K562 (cell line): ENCODE data around the gene SCN8A. TPM values are rescaled to one million over a fixed set of nuclear protein-coding genes. Genes with fewer than 3 reads are reported as not detected.

ENCODE experiments used
- BCL6 ChIP-seq: fragments of 250-450 bp; sonication (Bioruptor Pico); IDR thresholded peaks from 2 replicates; pipeline ENCODE4 v1.4.0; 2020
- CBFA2T3 ChIP-seq: fragments of 450-650 bp; IDR thresholded peaks from 2 replicates; pipeline ENCODE4 v1.6.1; 2017
- CCNT2 ChIP-seq: IDR thresholded peaks from 2 replicates; pipeline ENCODE4 v1.6.1; 2011; ENCODE audit warnings: borderline replicate concordance, low read depth, mild to moderate bottlenecking, moderate library complexity, mixed read lengths, low read length; ENCODE audit not compliant: insufficient read length; ENCODE audit errors: extremely low read depth
- ETS1 ChIP-seq: conservative IDR thresholded peaks from 2 replicates; pipeline ENCODE4 v1.6.1; 2011; ENCODE audit warnings: low read depth, mild to moderate bottlenecking, low read length; ENCODE audit not compliant: control insufficient read depth
- EWSR1 ChIP-seq: fragments of 450-650 bp; IDR thresholded peaks from 2 replicates; pipeline ENCODE4 v1.6.1; 2018; ENCODE audit warnings: borderline replicate concordance, mild to moderate bottlenecking, low read depth, moderate library complexity; ENCODE audit not compliant: partially characterized antibody
- GATAD2B ChIP-seq: fragments of 450-650 bp; IDR thresholded peaks from 2 replicates; pipeline ENCODE4 v1.6.1; 2017; ENCODE audit warnings: mild to moderate bottlenecking, borderline replicate concordance
- HNRNPLL ChIP-seq: fragments of 200-400 bp; formaldehyde crosslinking; IDR thresholded peaks from 2 replicates; pipeline ENCODE4 v1.6.1; 2017; ENCODE audit warnings: low read length, low read depth, mild to moderate bottlenecking; ENCODE audit not compliant: poor library complexity, severe bottlenecking
- KAT8 ChIP-seq: fragments of 450-650 bp; IDR thresholded peaks from 2 replicates; pipeline ENCODE4 v1.6.1; 2016; ENCODE audit warnings: low read depth, mild to moderate bottlenecking
- LEF1 ChIP-seq: fragments of 450-650 bp; IDR thresholded peaks from 2 replicates; pipeline ENCODE4 v1.6.1; 2016; ENCODE audit warnings: mild to moderate bottlenecking
- NCOA6 ChIP-seq: fragments of 450-650 bp; IDR thresholded peaks from 2 replicates; pipeline ENCODE4 v1.6.1; 2017; ENCODE audit warnings: mild to moderate bottlenecking
- RBBP5 ChIP-seq: fragments of 200-600 bp; sonication (generic); IDR thresholded peaks from 2 replicates; pipeline ENCODE4 v1.6.1; 2012; ENCODE audit warnings: borderline replicate concordance, mild to moderate bottlenecking, low read length, control low read depth, inconsistent platforms; ENCODE audit not compliant: insufficient read depth, poor library complexity, severe bottlenecking
- RBM14 ChIP-seq: fragments of 200-400 bp; formaldehyde crosslinking; IDR thresholded peaks from 2 replicates; pipeline ENCODE4 v1.6.1; 2018; ENCODE audit warnings: low read depth, mild to moderate bottlenecking, low read length, moderate library complexity, borderline replicate concordance; ENCODE audit not compliant: insufficient read depth
- ZNF146 ChIP-seq: IDR thresholded peaks from one replicate; pipeline ENCODE4 v1.6.1; 2018; ENCODE audit warnings: missing compliant biosample characterization; ENCODE audit not compliant: unreplicated experiment
- ZNF740 ChIP-seq, 3 experiments: fragments of 200-800 bp in 1 of 3; sonication (Bioruptor generic) in 1 of 3; sonication (generic) in 1 of 3; formaldehyde crosslinking in 1 of 3; IDR thresholded peaks; 2 replicates each; pipeline versions ENCODE4 v1.6.1 to v1.8.0; 2016 to 2022; ENCODE audit warnings: mild to moderate bottlenecking in 2 of 3, missing compliant biosample characterization in 2 of 3, missing genetic modification characterization in 2 of 3, missing genetic modification reagents in 1 of 3
- ZNF79 ChIP-seq: fragments of 250-450 bp; sonication (Bioruptor Pico); IDR thresholded peaks from 2 replicates; pipeline ENCODE4 v1.4.0; 2020; ENCODE audit warnings: low read depth, mild to moderate bottlenecking, moderate library complexity
- polyA plus RNA-seq, 8 experiments: library from polyadenylated mRNA; depleted of rRNA in 4 of 8; stranded (reverse) in 5 of 8; unstranded in 3 of 8; fragments of >200 nt; fragmentation: Nextera tagmentation in 2 of 8; fragmentation: Illumina TruSeq in 1 of 8; extraction: Ambion mirVana in 2 of 8; extraction: Trizol in 1 of 8; gene quantifications; 2 replicates each; pipeline versions ENCODE4 v1.2.1 to v1.2.3, GENCODE V29; 2011 to 2014; ENCODE audit warnings: inconsistent platforms in 1 of 8, missing spikeins in 1 of 8
- total RNA-seq, 7 experiments: library from RNA; depleted of rRNA in 6 of 7; stranded (reverse); fragments of >200 nt in 6 of 7; fragmentation: Illumina TruSeq in 2 of 7; extraction: Trizol in 2 of 7; gene quantifications; 2 replicates each; pipeline versions ENCODE4 v1.2.1 to v1.2.3, GENCODE V29; 2011 to 2021; ENCODE audit warnings: low replicate concordance in 1 of 7
- TF ChIP-seq, protein P1 (sequence below): fragments of 250-450 bp; sonication (Bioruptor Pico); IDR thresholded peaks from 2 replicates; pipeline ENCODE4 v1.8.0; 2022; ENCODE audit warnings: moderate library complexity, mild to moderate bottlenecking, inconsistent platforms
- TF ChIP-seq, protein P2 (sequence below): fragments of 250-450 bp; sonication (Bioruptor Pico); IDR thresholded peaks from 2 replicates; pipeline ENCODE4 v1.4.0; 2020; ENCODE audit warnings: borderline replicate concordance
- TF ChIP-seq, protein P3 (sequence below): fragments of 250-450 bp; sonication (Bioruptor Pico); IDR thresholded peaks from 2 replicates; pipeline ENCODE4 v1.8.0; 2021; ENCODE audit warnings: moderate library complexity, mild to moderate bottlenecking, inconsistent platforms

SCN8A gene
- total and polyA plus RNA-seq, 9 of the 15 experiments (the other 6 are each of a cell fraction or from before 2014, with no cell fraction given): 0.03 to 0.29 (median 0.15) TPM; not detected in 1

GRCh38 chr12:51590347-51591015 is 552 bp upstream of the SCN8A start (continued):
- TF ChIP-seq RBBP5 (no peak), ZNF146 (CRISPR knock-in tag) (no peak), KAT8 (no peak), EWSR1 (no peak), BCL6 (CRISPR knock-in tag) (no peak), NCOA6 (no peak), CBFA2T3 (no peak), HNRNPLL (no peak), ZNF79 (no peak), ZNF740 (CRISPR knock-in tag; IDR thresholded peaks at IDR 0.05) (no peak), ZNF740 (tag; IDR thresholded peaks at IDR 0.05) (no peak), ETS1 (peak; percentile 56; the same call in 1 of the 2 replicates), GATAD2B (peak; percentile 60; the same call in 1 of the 2 replicates), RBM14 (no peak), LEF1 (no peak), CCNT2 (peak; percentile 31)
- TF ChIP-seq, protein P1, sequence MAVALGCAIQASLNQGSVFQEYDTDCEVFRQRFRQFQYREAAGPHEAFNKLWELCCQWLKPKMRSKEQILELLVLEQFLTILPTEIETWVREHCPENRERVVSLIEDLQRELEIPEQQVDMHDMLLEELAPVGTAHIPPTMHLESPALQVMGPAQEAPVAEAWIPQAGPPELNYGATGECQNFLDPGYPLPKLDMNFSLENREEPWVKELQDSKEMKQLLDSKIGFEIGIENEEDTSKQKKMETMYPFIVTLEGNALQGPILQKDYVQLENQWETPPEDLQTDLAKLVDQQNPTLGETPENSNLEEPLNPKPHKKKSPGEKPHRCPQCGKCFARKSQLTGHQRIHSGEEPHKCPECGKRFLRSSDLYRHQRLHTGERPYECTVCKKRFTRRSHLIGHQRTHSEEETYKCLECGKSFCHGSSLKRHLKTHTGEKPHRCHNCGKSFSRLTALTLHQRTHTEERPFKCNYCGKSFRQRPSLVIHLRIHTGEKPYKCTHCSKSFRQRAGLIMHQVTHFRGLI (CRISPR knock-in tag): no peak
- TF ChIP-seq, protein P2, sequence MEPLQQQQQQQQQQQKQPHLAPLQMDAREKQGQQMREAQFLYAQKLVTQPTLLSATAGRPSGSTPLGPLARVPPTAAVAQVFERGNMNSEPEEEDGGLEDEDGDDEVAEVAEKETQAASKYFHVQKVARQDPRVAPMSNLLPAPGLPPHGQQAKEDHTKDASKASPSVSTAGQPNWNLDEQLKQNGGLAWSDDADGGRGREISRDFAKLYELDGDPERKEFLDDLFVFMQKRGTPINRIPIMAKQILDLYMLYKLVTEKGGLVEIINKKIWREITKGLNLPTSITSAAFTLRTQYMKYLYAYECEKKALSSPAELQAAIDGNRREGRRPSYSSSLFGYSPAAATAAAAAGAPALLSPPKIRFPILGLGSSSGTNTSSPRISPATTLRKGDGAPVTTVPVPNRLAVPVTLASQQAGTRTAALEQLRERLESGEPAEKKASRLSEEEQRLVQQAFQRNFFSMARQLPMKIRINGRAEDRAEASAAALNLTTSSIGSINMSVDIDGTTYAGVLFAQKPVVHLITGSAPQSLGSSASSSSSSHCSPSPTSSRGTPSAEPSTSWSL (CRISPR knock-in tag): no peak
- TF ChIP-seq, protein P3, sequence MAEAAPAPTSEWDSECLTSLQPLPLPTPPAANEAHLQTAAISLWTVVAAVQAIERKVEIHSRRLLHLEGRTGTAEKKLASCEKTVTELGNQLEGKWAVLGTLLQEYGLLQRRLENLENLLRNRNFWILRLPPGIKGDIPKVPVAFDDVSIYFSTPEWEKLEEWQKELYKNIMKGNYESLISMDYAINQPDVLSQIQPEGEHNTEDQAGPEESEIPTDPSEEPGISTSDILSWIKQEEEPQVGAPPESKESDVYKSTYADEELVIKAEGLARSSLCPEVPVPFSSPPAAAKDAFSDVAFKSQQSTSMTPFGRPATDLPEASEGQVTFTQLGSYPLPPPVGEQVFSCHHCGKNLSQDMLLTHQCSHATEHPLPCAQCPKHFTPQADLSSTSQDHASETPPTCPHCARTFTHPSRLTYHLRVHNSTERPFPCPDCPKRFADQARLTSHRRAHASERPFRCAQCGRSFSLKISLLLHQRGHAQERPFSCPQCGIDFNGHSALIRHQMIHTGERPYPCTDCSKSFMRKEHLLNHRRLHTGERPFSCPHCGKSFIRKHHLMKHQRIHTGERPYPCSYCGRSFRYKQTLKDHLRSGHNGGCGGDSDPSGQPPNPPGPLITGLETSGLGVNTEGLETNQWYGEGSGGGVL (CRISPR knock-in tag): no peak
